ACC112 (cell line): Measurements from ENCODE around the gene ENGASE.

Experiments used
- H2AFZ ChIP-seq: fragments of 200-600 bp; sonication (generic); one replicate; pipeline ENCODE4 v1.6.0; 2017; ENCODE audit warnings: antibody characterized with exemption, low read length; ENCODE audit not compliant: unreplicated experiment
- H3K27ac ChIP-seq: fragments of 200-600 bp; sonication (generic); 2 replicates; pipeline ENCODE4 v1.5.1; 2014; ENCODE audit warnings: low read depth, mild to moderate bottlenecking, antibody characterized with exemption, low read length, moderate library complexity
- H3K27me3 ChIP-seq: fragments of 200-600 bp; sonication (generic); 2 replicates; pipeline ENCODE4 v1.6.1; 2014; ENCODE audit warnings: mild to moderate bottlenecking, antibody characterized with exemption, low read length, moderate library complexity, mixed read lengths; ENCODE audit not compliant: insufficient read depth
- H3K36me3 ChIP-seq: fragments of 200-600 bp; sonication (generic); 2 replicates; pipeline ENCODE4 v1.6.1; 2016; ENCODE audit warnings: mild to moderate bottlenecking, antibody characterized with exemption, low read length, moderate library complexity, mixed read lengths; ENCODE audit not compliant: insufficient read depth
- H3K4me1 ChIP-seq: fragments of 200-600 bp; sonication (generic); one replicate; pipeline ENCODE4 v1.6.1; 2016; ENCODE audit warnings: low read length, mixed read lengths; ENCODE audit not compliant: insufficient read depth, unreplicated experiment, control insufficient read depth
- H3K4me3 ChIP-seq: fragments of 200-600 bp; sonication (generic); 2 replicates; pipeline ENCODE4 v1.5.1; 2014; ENCODE audit warnings: mild to moderate bottlenecking, low read depth, low read length
- H3K79me2 ChIP-seq: fragments of 200-600 bp; sonication (generic); one replicate; pipeline ENCODE4 v1.6.0; 2016; ENCODE audit warnings: low read length; ENCODE audit not compliant: control insufficient read depth, unreplicated experiment, insufficient read depth

ENGASE gene

GRCh38 chr17:79082311-79083190 is 7.9 kb downstream of the ENGASE start:
- Histone ChIP-seq H2AFZ (no peak overlapping the region), H3K36me3 (no peaks in the 10 kb centered on the region), H3K79me2 (no peaks in the 10 kb centered on the region), H3K4me3 (no peak overlapping the region), H3K4me1 (no peaks in the 10 kb centered on the region), H3K27me3 (no peaks in the 10 kb centered on the region), H3K27ac (no peak overlapping the region)

GRCh38 chr17:79083191-79083971 is 8.8 kb downstream of the ENGASE start:
- H3K36me3 ChIP-seq = no peaks in the 10 kb centered on the region
- no peaks in the 10 kb centered on the region for H3K79me2 ChIP-seq
- no peak overlapping the region for H3K4me3 ChIP-seq
- no peaks in the 10 kb centered on the region for H3K4me1 ChIP-seq
- no peak overlapping the region for H3K27ac ChIP-seq
- H3K27me3 ChIP-seq = no peaks in the 10 kb centered on the region
- H2AFZ ChIP-seq = no peak overlapping the region

- Histone ChIP-seq H2AFZ (no peak overlapping the region), H3K79me2 (no peaks in the 10 kb centered on the region), H3K4me1 (no peaks in the 10 kb centered on the region), H3K27ac (no peak overlapping the region), H3K36me3 (no peaks in the 10 kb centered on the region), H3K4me3 (no peak overlapping the region), H3K27me3 (no peaks in the 10 kb centered on the region)
These were observed 9.9 kb downstream of the ENGASE start for GRCh38 chr17:79084291-79085153.

GRCh38 chr17:79085154-79085920 is 10.7 kb downstream of the ENGASE start:
- Histone ChIP-seq H3K4me1 (no peaks in the 10 kb centered on the region), H3K27me3 (no peaks in the 10 kb centered on the region), H3K79me2 (no peaks in the 10 kb centered on the region), H3K36me3 (no peaks in the 10 kb centered on the region), H3K27ac (no peak overlapping the region), H2AFZ (no peak overlapping the region), H3K4me3 (no peak overlapping the region)

- Histone ChIP-seq H2AFZ (no peak overlapping the region), H3K4me3 (no peak overlapping the region), H3K36me3 (no peaks in the 10 kb centered on the region), H3K27ac (no peak overlapping the region), H3K27me3 (no peaks in the 10 kb centered on the region), H3K4me1 (no peaks in the 10 kb centered on the region), H3K79me2 (no peaks in the 10 kb centered on the region)
These were observed 11.4 kb downstream of the ENGASE start for GRCh38 chr17:79085921-79086551.

- Histone ChIP-seq H3K27me3 (no peaks in the 10 kb centered on the region), H3K4me3 (no peak overlapping the region), H3K4me1 (no peaks in the 10 kb centered on the region), H3K79me2 (no peaks in the 10 kb centered on the region), H2AFZ (no peak overlapping the region), H3K36me3 (no peaks in the 10 kb centered on the region), H3K27ac (no peak overlapping the region)
These were observed 12.2 kb downstream of the ENGASE start for GRCh38 chr17:79086609-79087427.

- no peaks in the 10 kb centered on the region for H3K4me1 ChIP-seq
- H3K36me3 ChIP-seq = no peaks in the 10 kb centered on the region
- H3K79me2 ChIP-seq = no peaks in the 10 kb centered on the region
- no peak overlapping the region for H2AFZ ChIP-seq
- H3K27ac ChIP-seq = no peak overlapping the region
- no peaks in the 10 kb centered on the region for H3K27me3 ChIP-seq
- no peak overlapping the region for H3K4me3 ChIP-seq
These were observed 13.0 kb downstream of the ENGASE start for GRCh38 chr17:79087428-79088143.

- Histone ChIP-seq H3K79me2 (no peaks in the 10 kb centered on the region), H3K27me3 (no peaks in the 10 kb centered on the region), H3K4me1 (no peaks in the 10 kb centered on the region), H3K27ac (no peak overlapping the region), H3K4me3 (no peak overlapping the region), H3K36me3 (no peaks in the 10 kb centered on the region), H2AFZ (no peak overlapping the region)
These were observed 13.8 kb downstream of the ENGASE start for GRCh38 chr17:79088247-79088996.
